ENCODE data around the gene GADD45B.

The GADD45B gene

GRCh38 chr19:2484178-2484937, 8.4 kb downstream of the GADD45B start:
- no peak for TF ChIP-seq TAF1 (IDR thresholded peaks at IDR 0.05; ENCODE audit: borderline replicate concordance, insufficient read depth, low read length)

- TF ChIP-seq TAF1 (IDR thresholded peaks at IDR 0.05; ENCODE audit: borderline replicate concordance, insufficient read depth, low read length): no peak
- no peak for TF ChIP-seq REST (IDR thresholded peaks at IDR 0.05; ENCODE audit: insufficient read depth in 1 of 2, low read depth in 2 of 2, low read length in 2 of 2)
- TF ChIP-seq SIN3A (IDR thresholded peaks at IDR 0.05; ENCODE audit: borderline replicate concordance, insufficient read depth, low read length): no peak
- no peak for TF ChIP-seq FOXP2 (optimal IDR thresholded peaks at IDR 0.05; ENCODE audit: borderline replicate concordance, extremely low read depth, extremely low read length, insufficient read depth)
- TF ChIP-seq POLR2AphosphoS5 (IDR thresholded peaks at IDR 0.05; ENCODE audit: low read depth, low read length): no peak
These were observed 9.5 kb downstream of the GADD45B start for GRCh38 chr19:2485428-2485827.

- TF ChIP-seq REST (IDR thresholded peaks at IDR 0.05; ENCODE audit: insufficient read depth in 1 of 2, low read depth in 2 of 2, low read length in 2 of 2): no peak
- TF ChIP-seq TAF1 (IDR thresholded peaks at IDR 0.05; ENCODE audit: borderline replicate concordance, insufficient read depth, low read length): no peak
- no peak for TF ChIP-seq SIN3A (IDR thresholded peaks at IDR 0.05; ENCODE audit: borderline replicate concordance, insufficient read depth, low read length)
- TF ChIP-seq FOXP2 (optimal IDR thresholded peaks at IDR 0.05; ENCODE audit: borderline replicate concordance, extremely low read depth, extremely low read length, insufficient read depth): no peak
- TF ChIP-seq POLR2AphosphoS5 (IDR thresholded peaks at IDR 0.05; ENCODE audit: low read depth, low read length): no peak
These were observed 11.2 kb downstream of the GADD45B start for GRCh38 chr19:2487090-2487489.

GRCh38 chr19:2487842-2488241, 11.9 kb downstream of the GADD45B start:
- TF ChIP-seq TAF1 (IDR thresholded peaks at IDR 0.05; ENCODE audit: borderline replicate concordance, insufficient read depth, low read length): no peak
- no peak for TF ChIP-seq SIN3A (IDR thresholded peaks at IDR 0.05; ENCODE audit: borderline replicate concordance, insufficient read depth, low read length)
- no peak for TF ChIP-seq POLR2AphosphoS5 (IDR thresholded peaks at IDR 0.05; ENCODE audit: low read depth, low read length)
- no peak for TF ChIP-seq FOXP2 (optimal IDR thresholded peaks at IDR 0.05; ENCODE audit: borderline replicate concordance, extremely low read depth, extremely low read length, insufficient read depth)
- TF ChIP-seq REST (IDR thresholded peaks at IDR 0.05; ENCODE audit: insufficient read depth in 1 of 2, low read depth in 2 of 2, low read length in 2 of 2): no peak

GRCh38 chr19:2488405-2488941, 12.5 kb downstream of the GADD45B start:
- TF ChIP-seq FOXP2 (optimal IDR thresholded peaks at IDR 0.05; ENCODE audit: borderline replicate concordance, extremely low read depth, extremely low read length, insufficient read depth) (no peak), SIN3A (IDR thresholded peaks at IDR 0.05; ENCODE audit: borderline replicate concordance, insufficient read depth, low read length) (no peak), TAF1 (IDR thresholded peaks at IDR 0.05; ENCODE audit: borderline replicate concordance, insufficient read depth, low read length) (no peak)

All from PFSK-1 (cell line).